OCI-LY7 (cell line): ENCODE data around the gene SCAMP5. TPM values are rescaled to one million over a fixed set of nuclear protein-coding genes. Genes with fewer than 3 reads are reported as not detected.

ENCODE experiments used
- BruUV-seq: library from RNA; stranded (reverse); fragments of 400-500 nt; replicated peaks from 2 replicates; lab custom pipeline; 2021; lab: Mats Ljungman, UMichigan
- CTCF ChIA-PET: fragments of 300-600 bp; sonication (Branson Sonifier 250); formaldehyde crosslinking; loops from one replicate; lab custom pipeline; 2022; ENCODE audit warnings: antibody characterized with exemption; ENCODE audit not compliant: unreplicated experiment; lab: Charles Lee
- POLR2A ChIA-PET: fragments of 300-600 bp; sonication (Branson Sonifier 250); formaldehyde crosslinking; loops from one replicate; lab custom pipeline; 2022; ENCODE audit warnings: antibody characterized with exemption; lab: Charles Lee
- DNase-seq: peaks from one replicate; pipeline ENCODE4 v3.0.0-alpha.2; 2015; ENCODE audit warnings: low spot score
- H2AFZ ChIP-seq: fragments of 200-600 bp; sonication (generic), shearing (Covaris generic); 2 replicates; pipeline ENCODE4 v1.6.1; 2014; ENCODE audit warnings: mild to moderate bottlenecking, antibody characterized with exemption, low read length, moderate library complexity
- H3K27ac ChIP-seq: fragments of 200-600 bp; sonication (generic); 2 replicates; pipeline ENCODE4 v1.5.1; 2014; ENCODE audit warnings: mixed run types, low read depth, mild to moderate bottlenecking, moderate library complexity, low read length, inconsistent platforms; ENCODE audit not compliant: poor library complexity, severe bottlenecking
- H3K36me3 ChIP-seq: fragments of 200-600 bp; sonication (generic); 2 replicates; pipeline ENCODE4 v1.6.1; 2014; ENCODE audit warnings: mild to moderate bottlenecking, antibody characterized with exemption, low read length, moderate library complexity, mixed read lengths; ENCODE audit not compliant: insufficient read depth
- H3K4me1 ChIP-seq: fragments of 200-600 bp; sonication (generic); 2 replicates; pipeline ENCODE4 v1.5.1; 2014; ENCODE audit warnings: mild to moderate bottlenecking, low read length; ENCODE audit not compliant: insufficient read depth, poor library complexity, severe bottlenecking
- H3K4me2 ChIP-seq: fragments of 200-600 bp; sonication (generic); 2 replicates; pipeline ENCODE4 v1.6.1; 2014; ENCODE audit warnings: mild to moderate bottlenecking, low read length
- H3K4me3 ChIP-seq: fragments of 200-600 bp; sonication (generic); 2 replicates; pipeline ENCODE4 v1.5.1; 2014; ENCODE audit warnings: mild to moderate bottlenecking, low read depth, low read length; ENCODE audit not compliant: poor library complexity, severe bottlenecking
- H3K79me2 ChIP-seq: fragments of 200-600 bp; sonication (generic); 2 replicates; pipeline ENCODE4 v1.6.1; 2016; ENCODE audit warnings: low read depth, mild to moderate bottlenecking, low read length, moderate library complexity, mixed read lengths; ENCODE audit not compliant: insufficient read depth
- H3K9me2 ChIP-seq: fragments of 200-600 bp; sonication (generic); 2 replicates; pipeline ENCODE4 v1.6.1; 2016; ENCODE audit warnings: mild to moderate bottlenecking, low read length, mixed read lengths; ENCODE audit not compliant: insufficient read depth
- H3K9me3 ChIP-seq: fragments of 200-600 bp; sonication (generic); 2 replicates; pipeline ENCODE4 v1.6.1; 2014; ENCODE audit warnings: mild to moderate bottlenecking, mixed run types, low read length, mixed read lengths
- H4K20me1 ChIP-seq: fragments of 200-600 bp; sonication (generic); 2 replicates; pipeline ENCODE4 v1.6.1; 2014; ENCODE audit warnings: mild to moderate bottlenecking, antibody characterized with exemption, low read length, moderate library complexity, mixed read lengths; ENCODE audit not compliant: insufficient read depth
- CTCF ChIP-seq: fragments of 200-600 bp; sonication (generic); conservative IDR thresholded peaks from 2 replicates; pipeline ENCODE4 v1.5.1; 2014; ENCODE audit warnings: mild to moderate bottlenecking, antibody characterized with exemption, low read length, moderate library complexity, mixed read lengths
- EZH2phosphoT487 ChIP-seq: fragments of 200-600 bp; sonication (generic); IDR thresholded peaks from 2 replicates; pipeline ENCODE4 v1.6.1; 2018; ENCODE audit warnings: low read depth, borderline replicate concordance, mild to moderate bottlenecking, mixed run types, antibody characterized with exemption, low read length, moderate library complexity, mixed read lengths
- intact Hi-C: fragments of 100-400 bp; cut with micrococcal nuclease; formaldehyde crosslinking; loops from one replicate; pipeline ENCODE4 v1.10.0; 2022; ENCODE audit not compliant: unreplicated experiment
- total RNA-seq, 2 experiments: library from RNA; depleted of rRNA in 1 of 2; stranded (reverse); fragments of >200 nt in 1 of 2; shearing (Covaris generic) in 1 of 2; gene quantifications; 2 replicates each; pipeline ENCODE4 v1.2.3, GENCODE V29; 2014 to 2022

Gene SCAMP5
- total RNA-seq, 2 experiments from 2014 or later = 29.4 to 43.7 TPM

- intact Hi-C loops = no loop called here
- Histone ChIP-seq H4K20me1 (no peaks in the 10 kb centered on the region), H3K4me2 (no peak overlapping the region), H3K4me1 (peaks cover 31% of the 10 kb centered on the region), H3K79me2 (no peaks in the 10 kb centered on the region; the same call in 1 of the 2 replicates), H3K9me3 (no peaks in the 10 kb centered on the region), H3K36me3 (no peaks in the 10 kb centered on the region), H3K9me2 (no peaks in the 10 kb centered on the region), H3K4me3 (no peak overlapping the region), H3K27ac (no peak overlapping the region), H2AFZ (no peak overlapping the region)
- no peak for DNase-seq
- TF ChIP-seq EZH2phosphoT487 (no peak), CTCF (no peak)
- BruUV-seq = no TSS peak
- ChIA-PET POLR2A (no interaction called here), CTCF (no interaction called here)
Observed at GRCh38 chr15:74992619-74993018, 2.7 kb upstream of the SCAMP5 start.

- CTCF ChIA-PET = no interaction called here
- intact Hi-C loops = no loop called here
- Histone ChIP-seq H3K9me2 (no peaks in the 10 kb centered on the region), H3K4me3 (no peak overlapping the region), H2AFZ (no peak overlapping the region), H3K27ac (no peak overlapping the region), H3K36me3 (no peaks in the 10 kb centered on the region), H4K20me1 (no peaks in the 10 kb centered on the region), H3K79me2 (no peaks in the 10 kb centered on the region; the same call in 1 of the 2 replicates), H3K9me3 (no peaks in the 10 kb centered on the region), H3K4me1 (peaks cover 31% of the 10 kb centered on the region), H3K4me2 (no peak overlapping the region)
- POLR2A ChIA-PET = interaction anchor here (0.5 to 1.7 kb wide), 2 partner anchors 10 to 13 kb away, joined by 3 to 10 read pairs; no protein-coding TSS in a partner anchor
- BruUV-seq = no TSS peak
- TF ChIP-seq CTCF (no peak), EZH2phosphoT487 (no peak)
- DNase-seq = no peak
Observed at GRCh38 chr15:74994236-74994635, 1.1 kb upstream of the SCAMP5 start.

- Histone ChIP-seq H3K4me2 (peak overlapping the region; percentile 72), H3K27ac (no peak overlapping the region), H3K4me1 (peaks cover 31% of the 10 kb centered on the region), H4K20me1 (no peaks in the 10 kb centered on the region), H3K36me3 (no peaks in the 10 kb centered on the region), H3K79me2 (no peaks in the 10 kb centered on the region; the same call in 1 of the 2 replicates), H3K9me2 (no peaks in the 10 kb centered on the region), H3K9me3 (no peaks in the 10 kb centered on the region), H2AFZ (peak overlapping the region; percentile 40; the same call in 1 of the 2 replicates), H3K4me3 (peak overlapping the region; percentile 79)
- ChIA-PET POLR2A (interaction anchor here (0.5 to 1.7 kb wide), 3 partner anchors 10 to 13 kb away, joined by 3 to 10 read pairs (median 6); no protein-coding TSS in a partner anchor), CTCF (no interaction called here)
- DNase-seq = no peak
- no peak for TF ChIP-seq CTCF
- no TSS peak for BruUV-seq
- intact Hi-C loops = no loop called here
Observed at GRCh38 chr15:74994685-74995084, 678 bp upstream of the SCAMP5 start.
